SK-MEL-5 (cell line): Measurements from ENCODE around the gene SLC7A4. TPM values are rescaled to one million over a fixed set of nuclear protein-coding genes. Genes with fewer than 3 reads are reported as not detected.
"Not testable (repeated sequence)": the region's sequence is repeated elsewhere in the genome, so short reads cannot be mapped to it uniquely, and the experiment has no call there.

Experiments used
- DNase-seq: peaks from one replicate; pipeline ENCODE4 v3.0.0-alpha.2; 2016; ENCODE audit warnings: low read depth, low spot score
- in situ Hi-C: cut with HindIII; loops from 2 replicates; pipeline ENCODE4 v1.10.0; 2016; ENCODE audit warnings: low sequenced_read_pairs, high pct_unique_total_duplicates, low pct_unique_long_range_greater_than_20kb
- total RNA-seq: library from RNA; depleted of rRNA; stranded (reverse); fragments of >200 nt; shearing (Covaris generic); gene quantifications from 2 replicates; pipeline ENCODE4 v1.2.3, GENCODE V29; 2014

SLC7A4 gene
- total RNA-seq, 1 experiment from 2014 or later: 2.9 TPM

DNA sequence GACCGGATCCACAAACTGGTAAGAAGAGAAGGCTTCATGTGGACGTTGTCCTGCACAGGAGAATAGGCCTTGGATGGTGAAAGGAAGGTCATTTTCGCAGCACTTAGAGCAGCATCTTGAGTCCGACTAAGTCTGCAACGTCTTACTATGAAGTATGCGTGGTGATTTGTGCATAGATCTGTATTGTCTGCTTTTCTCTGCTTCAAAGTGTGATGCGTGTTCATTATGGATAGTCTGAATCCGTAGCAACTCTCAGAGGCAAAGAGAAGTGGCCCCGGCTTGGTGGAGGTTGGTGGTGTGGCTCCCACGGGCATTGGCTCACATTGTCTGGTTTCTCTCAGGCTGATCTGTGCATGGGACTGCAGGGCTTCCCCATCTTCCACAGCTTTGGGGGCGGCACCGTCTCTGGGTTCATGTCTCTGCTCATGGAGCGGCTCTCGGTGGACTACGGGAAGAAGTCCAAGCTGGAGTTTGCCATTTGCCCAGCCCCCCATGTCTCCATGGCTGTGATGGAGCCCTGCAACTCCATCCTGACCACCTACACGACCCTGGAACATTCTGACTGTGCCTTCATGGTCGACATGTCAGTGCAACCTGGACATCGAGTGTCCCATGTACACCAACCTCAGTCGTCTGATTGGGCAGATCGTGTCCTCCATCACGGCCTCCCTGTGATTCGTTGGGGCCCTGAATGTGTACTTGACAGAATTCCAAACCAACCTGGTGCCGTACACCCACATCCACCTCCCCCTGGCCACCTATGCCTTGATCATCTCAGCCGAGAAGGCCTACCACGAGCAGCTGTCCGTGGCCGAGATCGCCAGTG lies 34.9 kb upstream of the SLC7A4 start:
- in situ Hi-C loops: no loop called here
- no peak for DNase-seq

DNA sequence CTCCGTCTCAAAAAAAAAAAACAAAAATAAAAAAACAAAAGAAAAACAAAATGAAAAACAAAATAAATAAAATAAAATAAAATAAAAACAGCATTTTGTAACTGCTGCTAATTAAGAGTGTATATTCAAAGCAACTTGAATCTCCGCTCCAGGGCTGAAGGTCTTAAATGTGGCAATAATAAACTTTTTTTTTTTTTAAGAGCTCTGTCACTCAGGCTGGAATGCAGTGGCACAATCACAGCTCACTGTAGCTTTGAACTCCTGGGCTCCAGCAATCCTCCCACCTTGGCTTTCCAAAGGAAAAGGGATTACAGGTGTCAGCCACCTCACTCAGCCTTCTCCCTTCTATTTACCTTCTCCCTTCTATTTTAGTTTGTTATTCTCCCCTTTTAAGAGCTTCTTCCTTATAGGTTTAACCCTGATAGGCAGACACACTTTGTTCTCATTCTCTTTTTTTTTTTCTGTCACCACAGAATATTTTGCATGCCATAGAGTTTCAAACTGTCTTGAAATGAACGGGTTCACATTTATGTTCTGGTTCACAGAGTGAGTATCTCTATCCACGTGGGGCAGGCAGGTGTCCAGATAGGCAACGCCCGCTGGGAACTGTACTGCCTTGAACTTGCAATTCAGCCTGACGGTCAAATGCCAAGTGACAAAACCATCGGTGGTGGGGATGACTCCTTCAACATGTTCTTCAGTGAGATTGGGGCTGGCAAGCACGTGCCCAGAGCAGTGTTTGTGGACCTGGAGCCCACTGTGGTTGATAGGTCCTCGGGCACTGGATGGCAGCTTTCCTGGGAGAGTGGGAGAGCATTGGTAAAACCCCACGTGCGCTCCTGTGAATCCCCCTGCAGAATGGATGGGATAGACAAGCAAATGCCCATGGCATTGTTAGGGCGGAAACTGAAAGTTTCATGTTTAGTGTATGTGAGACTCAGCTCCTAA lies 32.8 kb upstream of the SLC7A4 start:
- no peak for DNase-seq
- in situ Hi-C loops: no loop called here

DNA sequence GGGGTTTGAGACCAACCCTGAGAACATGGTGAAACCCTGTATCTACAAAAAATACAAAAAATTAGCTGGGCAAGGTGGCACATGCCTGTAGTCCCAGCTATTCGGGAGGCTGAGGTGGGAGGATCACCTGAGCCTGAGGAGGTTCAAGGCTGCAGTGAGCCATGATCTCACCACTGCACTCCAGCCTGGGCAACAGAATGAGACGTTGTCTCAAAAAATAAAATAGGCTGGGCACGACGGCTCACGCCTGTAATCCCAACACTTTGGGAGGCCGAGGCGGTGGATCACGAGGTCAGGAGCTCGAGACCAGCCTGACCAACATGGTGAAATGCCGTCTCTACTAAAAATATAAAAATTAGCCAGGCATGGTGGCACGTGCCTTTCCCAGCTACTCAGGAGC lies 32.1 kb upstream of the SLC7A4 start:
- DNase-seq, in situ Hi-C loops: not testable (repeated sequence)

DNA sequence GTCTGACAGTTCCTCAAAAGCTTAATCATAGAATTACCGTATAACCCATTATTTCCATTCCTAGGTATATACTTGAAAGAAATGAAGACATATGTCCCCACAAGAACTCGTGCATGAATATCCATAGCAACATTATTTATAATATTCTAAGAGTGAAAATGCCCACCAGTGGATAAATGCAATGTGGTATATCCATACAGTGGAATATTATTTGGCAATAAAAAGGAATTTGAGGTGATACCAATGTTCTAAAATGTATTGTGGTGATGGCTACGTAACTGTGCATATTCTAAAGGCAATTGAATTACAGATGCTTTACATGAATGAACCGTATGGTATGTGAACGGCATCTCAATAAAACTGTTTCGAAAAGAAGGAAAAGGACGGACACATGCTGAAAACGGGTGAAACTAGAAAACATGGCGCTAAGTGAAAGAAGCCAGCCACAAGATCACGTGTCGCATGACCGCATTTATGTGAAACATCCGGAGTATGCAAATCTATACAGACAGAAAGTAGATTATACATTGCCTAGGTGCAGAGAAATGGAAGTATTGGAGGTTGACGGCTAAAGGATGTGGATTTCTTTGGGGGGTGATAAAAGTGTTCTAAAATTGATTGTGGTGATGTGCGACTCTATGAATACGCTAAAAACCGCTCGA lies 29.4 kb upstream of the SLC7A4 start:
- DNase-seq, in situ Hi-C loops: not testable (repeated sequence)

DNA sequence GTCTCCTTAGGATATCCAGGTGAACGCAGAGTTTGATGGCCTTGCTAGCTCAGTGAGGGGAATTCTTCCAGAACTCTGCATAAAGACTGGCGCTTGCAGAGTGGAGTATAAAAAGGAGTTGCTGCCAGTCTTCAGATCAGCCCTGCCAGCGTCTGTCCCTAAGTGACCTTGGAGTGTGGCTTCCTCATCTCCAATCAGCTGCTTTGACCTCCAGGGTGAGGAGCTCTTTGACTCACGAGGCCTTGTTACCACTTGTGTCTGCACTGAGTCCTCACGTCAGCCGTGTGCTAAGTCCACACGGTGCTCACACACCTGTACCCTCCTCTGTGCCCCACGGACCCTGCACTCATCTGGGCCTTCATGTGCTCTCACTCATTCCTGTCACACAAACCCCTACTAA lies 28.0 kb upstream of the SLC7A4 start:
- DNase-seq, in situ Hi-C loops: not testable (repeated sequence)

DNA sequence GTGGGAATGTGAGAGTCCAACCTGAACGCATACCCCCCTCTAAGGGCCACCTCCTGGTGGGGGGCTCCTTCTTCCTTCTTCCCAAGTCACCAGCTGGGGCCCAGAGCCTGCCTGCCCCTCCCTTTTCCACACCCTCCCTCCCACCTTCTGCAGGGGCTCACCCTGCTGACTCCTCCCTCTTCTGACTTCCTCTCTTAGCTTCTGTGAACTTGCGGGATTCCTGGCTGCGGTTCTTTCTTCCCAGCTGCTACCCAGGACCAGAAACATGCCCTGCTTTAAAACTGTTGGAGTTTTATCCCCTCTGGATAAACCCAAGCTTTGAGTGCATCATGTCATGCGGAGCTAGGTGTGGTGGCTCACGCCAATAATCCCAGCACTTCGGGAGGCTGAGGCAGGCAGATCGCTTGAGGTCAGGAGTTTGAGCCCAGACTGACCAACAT lies 23.5 kb upstream of the SLC7A4 start:
- in situ Hi-C loops: no loop called here
- no peak for DNase-seq

DNA sequence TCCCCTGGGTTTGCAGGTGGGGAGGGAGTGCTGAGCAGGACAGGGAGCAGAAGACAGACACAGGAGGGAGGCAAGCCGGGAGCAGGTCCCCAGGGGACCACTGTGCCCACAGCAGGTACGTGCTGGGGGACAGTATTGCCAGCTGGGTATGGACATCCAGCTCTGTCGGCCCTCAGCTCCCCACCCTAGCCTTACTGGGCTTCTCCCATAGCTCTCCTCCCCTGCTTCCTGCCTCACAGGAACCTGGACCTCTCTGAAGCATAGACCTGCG lies 23.1 kb upstream of the SLC7A4 start:
- in situ Hi-C loops: no loop called here

DNA sequence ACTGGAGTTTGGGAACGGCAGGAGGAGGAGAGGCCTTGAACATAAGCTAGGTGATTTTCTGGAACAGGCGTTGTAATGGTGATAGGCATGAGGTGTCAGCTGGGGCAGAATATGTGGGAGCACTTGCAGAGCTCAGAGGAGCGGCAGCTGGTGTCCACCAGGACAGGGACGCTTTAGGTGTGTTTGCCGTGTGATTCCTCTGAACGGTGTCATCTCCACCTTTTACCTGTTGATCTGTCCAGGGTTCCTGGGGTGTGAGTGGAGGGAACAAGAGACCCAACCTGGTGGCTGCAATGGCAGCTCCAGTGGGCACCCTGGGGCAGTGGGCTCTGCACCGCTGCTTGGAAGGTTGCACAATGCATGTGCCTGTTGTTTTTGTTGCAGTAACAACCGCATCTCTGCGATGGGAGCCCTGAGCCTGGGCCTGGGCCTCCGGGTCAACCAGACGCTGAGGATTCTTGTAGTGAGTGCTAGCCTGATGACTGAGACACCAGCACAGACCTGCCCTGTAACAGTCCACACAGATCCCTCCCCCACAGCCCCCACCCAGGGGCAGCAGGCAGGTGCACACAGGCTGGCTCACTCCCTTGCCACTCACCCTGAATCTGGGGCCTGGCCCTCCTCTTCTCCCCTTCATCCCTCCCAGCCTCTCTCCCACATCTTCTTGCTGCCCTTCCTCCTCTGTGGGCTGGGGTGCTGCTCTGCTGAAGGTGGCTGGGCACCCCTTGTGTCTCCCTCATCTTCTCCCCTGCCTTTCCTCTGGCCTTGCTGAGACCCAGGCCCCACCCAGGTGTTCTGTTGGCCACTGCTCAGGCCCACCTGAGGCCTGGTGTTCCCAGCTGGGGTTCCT lies 22.6 kb upstream of the SLC7A4 start:
- in situ Hi-C loops: no loop called here
- no peak for DNase-seq

More for the DNA sequence above, 23.1 kb upstream of the SLC7A4 start:
- no peak for DNase-seq

DNA sequence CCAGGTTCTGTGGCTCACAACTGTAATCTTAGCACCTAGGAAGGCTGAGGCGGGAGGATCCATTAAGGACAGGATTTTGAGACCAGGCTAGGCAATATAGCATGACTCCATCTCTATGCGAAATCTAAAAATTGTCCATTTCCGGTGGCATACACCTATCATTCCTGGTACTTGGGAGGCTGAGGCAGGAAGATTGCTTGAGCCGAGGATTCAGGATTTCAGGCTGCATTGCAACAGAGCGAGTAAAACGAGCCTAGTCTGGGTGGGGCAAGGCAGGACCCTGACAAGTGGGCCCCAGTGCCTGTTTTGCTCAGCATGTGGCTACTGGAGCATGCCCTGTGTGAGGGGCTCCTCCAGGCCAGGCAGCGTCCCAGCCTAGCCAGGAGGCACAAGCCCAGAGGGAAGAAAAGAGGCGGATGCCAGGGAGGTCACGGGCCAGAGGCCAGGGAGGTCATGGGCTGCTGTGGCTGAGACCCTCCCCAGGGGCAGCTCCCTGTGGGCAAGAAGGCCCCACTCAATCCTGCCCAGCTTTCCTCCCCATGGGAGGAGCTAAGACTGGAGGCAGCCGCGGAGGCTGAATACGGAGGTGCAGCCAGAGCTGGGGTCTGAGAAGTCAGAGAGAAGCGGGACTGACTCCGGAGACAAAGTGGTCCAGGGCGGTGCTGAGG lies 21.8 kb upstream of the SLC7A4 start:
- in situ Hi-C loops: no loop called here
- DNase-seq: no peak

DNA sequence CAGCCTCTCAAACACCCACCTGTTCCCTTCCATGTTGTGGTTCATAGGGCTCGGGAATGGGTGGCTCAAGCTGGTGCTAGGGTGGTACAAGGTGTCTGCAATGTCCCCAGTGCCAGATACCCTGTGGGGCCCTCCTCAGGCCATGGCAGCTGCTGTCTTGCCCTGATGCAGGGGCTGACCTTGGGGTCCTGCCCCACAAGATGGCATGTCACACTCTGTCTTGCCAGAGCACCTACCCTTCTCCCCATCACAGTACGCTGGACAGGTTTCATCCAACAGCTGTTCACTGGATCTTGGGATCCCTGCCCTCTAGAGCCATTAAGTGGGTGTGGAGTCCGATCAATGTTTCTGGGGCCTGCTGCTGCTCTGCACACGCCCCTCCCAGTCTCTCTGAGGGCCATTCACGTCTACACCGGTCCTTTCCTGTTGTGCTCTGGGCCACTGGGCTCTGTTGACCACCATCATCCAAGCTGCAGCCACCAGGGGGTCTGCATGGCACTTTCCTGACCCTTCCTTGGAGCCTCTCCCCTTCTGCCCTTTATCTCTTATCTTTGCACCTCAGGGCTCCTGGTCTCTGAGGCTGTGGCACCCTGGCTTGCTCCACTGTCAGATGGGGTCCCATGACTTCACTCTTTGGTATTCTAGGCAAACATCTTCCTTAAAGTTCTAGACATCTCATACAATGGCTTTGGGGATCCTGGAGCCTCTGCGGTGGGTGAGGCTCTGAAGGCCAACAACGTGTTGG lies 20.5 kb upstream of the SLC7A4 start:
- in situ Hi-C loops: no loop called here
- no peak for DNase-seq

DNA sequence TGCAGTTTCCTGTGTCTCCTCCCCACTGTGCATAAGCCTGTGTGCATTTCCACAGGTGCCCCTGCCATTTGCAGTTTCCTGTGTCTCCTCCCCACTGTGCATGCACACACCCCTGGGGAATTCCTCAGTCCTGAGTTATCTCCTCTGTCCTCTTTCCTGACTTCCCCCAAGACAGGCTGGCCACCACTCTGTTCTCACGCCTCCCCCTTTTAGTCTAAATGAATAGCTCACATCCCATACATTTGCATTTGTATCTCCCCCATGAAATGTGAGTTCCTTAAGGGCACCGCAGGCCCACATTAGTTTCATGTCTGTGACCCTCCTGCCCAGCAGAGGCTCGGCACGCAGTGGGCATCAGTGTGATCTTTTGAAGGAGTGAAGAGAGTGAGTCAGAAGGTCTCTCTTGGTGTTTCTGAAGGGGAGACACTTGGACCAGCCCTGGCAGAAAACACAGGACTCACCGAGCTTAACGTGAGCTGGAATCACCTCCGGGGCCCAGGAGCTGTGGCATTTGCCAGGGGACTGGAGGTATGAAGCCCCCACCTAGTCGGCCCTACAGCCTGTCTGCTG lies 19.6 kb upstream of the SLC7A4 start:
- DNase-seq: no peak
- in situ Hi-C loops: no loop called here

DNA sequence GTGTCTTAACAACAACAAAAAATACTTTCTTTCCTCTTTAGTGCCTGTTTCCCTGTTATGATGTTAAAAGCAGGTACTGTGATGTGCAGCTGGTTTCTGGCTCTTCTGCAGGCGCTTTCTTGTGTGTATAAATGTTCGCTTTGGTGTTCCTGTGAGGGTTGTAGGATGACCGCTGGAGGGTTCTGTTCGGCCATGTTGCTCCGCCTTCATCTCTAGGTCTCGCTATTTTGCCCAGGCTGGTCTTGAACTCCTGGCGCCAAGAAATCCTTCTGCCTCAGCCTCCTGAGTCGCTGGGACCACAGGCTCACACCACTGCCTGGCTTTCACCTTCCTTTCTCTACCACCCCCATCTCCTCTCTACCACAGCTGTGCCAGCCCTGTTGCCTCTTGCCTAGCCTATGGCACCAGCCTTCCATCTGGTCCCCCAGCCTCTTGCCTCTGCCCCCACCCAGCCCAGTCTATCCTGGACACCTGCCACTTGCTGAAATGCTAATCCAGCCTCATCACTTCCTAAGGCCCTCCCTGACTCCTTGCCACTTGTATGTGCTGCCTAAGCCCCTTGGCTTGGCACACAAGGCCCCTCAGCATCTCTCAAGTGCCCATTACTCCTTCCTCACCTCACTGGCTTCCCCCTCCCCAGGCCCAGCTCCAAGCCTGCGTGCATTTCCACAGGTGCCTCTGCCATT lies 18.9 kb upstream of the SLC7A4 start:
- DNase-seq: no peak
- in situ Hi-C loops: no loop called here

DNA sequence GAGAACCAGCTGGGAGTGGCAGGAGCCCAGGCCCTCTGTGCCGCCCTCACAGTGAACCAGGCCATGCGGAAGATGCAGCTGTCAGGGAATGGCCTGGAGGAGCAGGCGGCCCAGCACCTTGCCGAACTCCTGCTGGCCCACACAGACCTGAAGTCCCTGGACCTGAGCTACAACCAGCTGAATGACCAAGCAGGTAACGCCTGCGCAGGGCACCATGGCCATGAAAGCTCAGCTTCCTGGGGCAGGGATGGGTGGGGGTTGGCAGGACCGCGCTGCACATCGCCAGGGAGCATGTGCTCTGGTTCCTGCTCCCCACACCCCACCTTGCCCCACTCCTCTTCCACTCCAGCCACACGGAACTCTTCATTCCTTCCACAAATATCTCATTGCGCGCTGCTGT lies 16.6 kb upstream of the SLC7A4 start:
- in situ Hi-C loops, DNase-seq: not testable (repeated sequence)

DNA sequence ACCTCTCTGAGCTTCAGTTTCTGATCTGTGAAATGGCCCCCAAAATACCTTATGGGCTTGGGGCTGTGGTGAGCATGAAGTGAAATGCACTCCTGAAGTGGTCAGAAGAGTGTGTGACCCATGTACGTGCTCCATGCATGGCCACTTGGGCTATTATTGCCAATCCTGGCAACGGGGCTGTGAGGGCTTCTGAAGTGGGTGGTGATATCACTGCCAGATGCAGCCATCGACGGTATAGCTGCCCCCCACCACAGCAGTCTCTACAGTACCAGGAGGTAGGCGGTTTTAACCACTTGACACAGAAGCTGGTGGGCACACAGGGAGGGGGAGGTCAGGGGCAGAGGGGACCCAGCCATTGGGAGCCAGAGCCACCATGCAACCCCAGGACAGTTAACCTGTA lies 16.1 kb upstream of the SLC7A4 start:
- in situ Hi-C loops, DNase-seq: not testable (repeated sequence)

DNA sequence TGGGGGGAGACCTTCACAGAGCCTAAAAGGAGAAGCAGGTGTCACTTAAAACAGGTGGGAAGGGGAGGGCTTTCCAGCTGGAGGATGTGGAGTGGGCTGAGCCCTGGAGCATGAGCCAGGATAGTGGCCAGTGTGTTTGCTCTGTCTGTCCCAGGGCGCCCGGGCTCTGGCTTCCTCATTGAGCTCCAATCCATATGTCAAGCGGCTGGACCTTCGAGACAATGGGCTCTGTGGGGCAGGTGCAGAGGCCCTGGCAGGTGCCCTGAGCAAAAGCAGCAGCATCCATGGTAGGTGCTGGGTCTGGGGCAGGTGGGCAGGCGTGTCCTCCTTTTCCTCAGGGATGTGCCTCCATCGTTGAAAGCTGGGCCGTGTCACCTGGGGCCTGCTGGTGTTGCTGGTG lies 15.4 kb upstream of the SLC7A4 start:
- in situ Hi-C loops: no loop called here
- no peak for DNase-seq
